ENCODE data around the gene KLRC4.
A peak's percentile ranks its signal among the peaks of the same experiment; 100 is the strongest.

Gene KLRC4

DNA sequence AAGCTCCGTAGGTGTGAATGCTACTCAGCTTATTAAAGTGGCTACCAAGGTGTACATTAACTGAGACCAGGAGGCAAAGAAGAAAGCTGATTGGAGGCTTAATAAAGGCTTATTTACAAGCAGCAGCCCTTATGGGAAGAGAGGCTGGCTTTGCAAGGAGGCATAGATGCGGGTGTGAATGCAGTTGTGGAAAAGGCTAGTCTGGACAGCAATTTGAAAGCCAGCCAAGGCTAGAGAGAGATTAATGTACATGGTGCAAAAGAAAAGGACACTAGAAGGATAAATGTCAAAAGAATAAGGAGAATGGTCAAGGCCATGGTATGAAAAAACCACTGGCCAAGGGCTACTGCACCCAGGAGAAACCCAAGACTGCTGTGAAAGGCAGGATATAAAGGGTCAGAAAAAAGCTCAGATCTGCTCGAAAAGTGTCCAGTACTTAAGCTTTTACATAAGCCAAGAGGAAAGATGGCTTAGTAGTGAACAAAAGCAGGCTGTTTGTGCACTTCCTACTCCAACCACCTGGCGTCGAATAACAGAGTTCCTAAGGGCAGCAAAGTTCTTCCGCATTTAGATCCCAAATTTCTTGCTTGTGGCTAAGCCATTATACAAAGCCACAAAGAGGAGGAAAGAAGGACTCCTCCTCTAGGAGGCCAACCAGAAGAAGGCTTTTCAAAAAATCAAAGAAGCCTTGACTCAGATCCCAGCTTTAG is 43.7 kb downstream of the KLRC4 start:
- peak; percentile 55 for DNase-seq (ENCODE audit: low read depth)
- H3K4me3 ChIP-seq (replicated peaks; ENCODE audit: low read depth, low read length), result peak overlapping the region; percentile 59
- TF ChIP-seq CTCF (IDR thresholded peaks at IDR 0.05; ENCODE audit: low read length, missing control alignments), result peak; percentile 40

- peak overlapping the region; percentile 59 for H3K4me3 ChIP-seq (replicated peaks; ENCODE audit: low read depth, low read length)
- no peak for TF ChIP-seq CTCF (IDR thresholded peaks at IDR 0.05; ENCODE audit: low read length, missing control alignments)
- DNase-seq (ENCODE audit: low read depth), result peak; percentile 86
These were observed 44.5 kb downstream of the KLRC4 start for GRCh38 chr12:10364815-10365622.

DNA sequence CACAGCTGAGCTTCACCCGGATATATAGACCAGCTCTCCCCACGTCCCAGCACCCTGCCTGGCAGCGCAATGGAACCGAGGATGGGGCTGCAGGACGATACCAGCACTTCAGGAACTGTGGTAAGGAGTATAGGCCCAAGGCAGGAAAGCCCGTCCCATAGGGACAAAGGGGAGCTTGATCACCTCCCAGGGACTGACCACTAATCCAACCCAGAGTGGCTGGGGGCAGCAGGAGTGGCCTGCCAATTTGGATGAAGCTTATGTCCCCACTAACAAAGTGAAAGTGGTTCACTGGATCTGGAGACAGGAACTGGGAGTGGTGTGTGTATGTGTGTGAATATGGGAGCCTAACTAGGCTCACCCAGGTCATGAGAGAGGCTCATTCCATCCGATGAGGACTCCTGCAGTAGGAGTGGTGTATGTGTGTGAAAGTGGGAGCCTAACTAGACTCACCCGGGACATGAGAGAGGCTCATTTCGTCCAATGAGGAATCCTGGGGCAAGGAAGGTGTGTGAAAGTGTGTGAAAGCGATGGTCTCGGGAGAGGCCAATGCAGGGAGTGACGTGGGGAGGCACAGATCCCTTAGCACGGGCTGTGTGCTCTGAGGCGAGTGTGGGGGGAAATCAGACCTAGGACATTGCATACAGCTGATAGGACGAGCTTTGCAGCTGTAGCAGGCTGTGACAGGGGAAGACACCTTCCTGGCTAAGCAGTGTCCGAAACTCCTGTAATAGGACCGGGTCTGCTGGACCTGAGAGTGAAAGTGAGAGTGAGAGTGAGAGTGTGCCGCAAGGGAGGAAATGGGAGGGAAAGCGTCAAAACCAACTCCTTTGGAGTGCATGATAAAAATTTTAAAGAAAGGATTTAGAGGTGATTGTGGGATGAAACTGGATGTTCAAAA is 45.4 kb downstream of the KLRC4 start:
- H3K4me3 ChIP-seq (replicated peaks; ENCODE audit: low read depth, low read length), result peak overlapping the region; percentile 59
- peak; percentile 55 for DNase-seq (ENCODE audit: low read depth)
- TF ChIP-seq CTCF (IDR thresholded peaks at IDR 0.05; ENCODE audit: low read length, missing control alignments), result no peak

DNA sequence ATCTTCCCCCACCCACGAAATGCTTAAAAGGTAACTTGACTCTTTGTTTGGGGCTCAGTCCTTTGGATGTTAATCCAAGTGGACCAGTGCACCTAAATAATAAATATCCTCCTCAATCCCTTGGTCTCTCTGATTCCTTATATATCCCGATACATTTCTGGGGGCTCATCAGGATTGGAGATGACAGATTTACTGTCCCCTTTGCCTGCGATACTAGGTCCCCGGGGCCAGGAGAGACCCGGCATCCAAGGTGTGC is 46.0 kb downstream of the KLRC4 start:
- DNase-seq (ENCODE audit: low read depth), result no peak
- no peak for TF ChIP-seq CTCF (IDR thresholded peaks at IDR 0.05; ENCODE audit: low read length, missing control alignments)
- H3K4me3 ChIP-seq (replicated peaks; ENCODE audit: low read depth, low read length), result peak overlapping the region; percentile 59

DNA sequence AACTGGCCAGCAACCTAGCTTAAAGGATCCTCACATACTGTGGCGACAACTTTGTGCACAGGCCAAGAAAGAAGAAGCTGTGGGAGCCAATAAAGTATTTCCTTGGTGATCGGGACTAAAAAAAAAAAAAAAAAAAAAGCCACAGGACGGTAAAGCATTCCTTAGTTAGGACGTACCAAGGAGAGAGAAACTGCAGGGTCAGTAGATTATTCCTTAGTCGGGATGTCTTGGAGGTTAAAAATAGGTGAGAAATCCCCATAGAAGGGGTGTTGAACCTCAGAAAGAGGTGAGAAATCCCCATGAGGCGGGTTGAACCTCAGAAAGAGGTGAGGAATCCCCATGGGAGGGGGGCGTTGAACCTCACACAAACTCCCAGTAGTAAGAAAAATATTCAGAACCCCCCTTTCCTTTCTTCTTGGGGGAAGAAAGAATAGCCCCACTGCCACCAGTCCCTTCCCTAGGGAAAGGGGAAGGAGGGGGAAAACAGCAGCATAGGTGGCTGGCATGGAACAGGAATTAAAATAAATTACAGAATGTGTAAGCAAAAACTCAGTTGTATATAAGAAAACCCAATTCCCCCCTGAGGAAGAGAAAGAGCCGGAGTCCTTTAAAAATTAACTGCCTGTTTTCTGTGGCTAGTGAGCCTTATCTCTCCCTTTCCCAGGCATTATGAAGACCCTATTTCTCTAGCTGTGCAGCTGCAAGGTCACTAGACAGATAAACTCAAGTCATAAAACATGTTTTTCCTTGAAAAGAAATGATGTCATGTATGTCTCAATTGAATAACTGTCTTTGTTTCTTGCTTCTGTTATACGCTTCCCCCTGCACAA is 46.5 kb downstream of the KLRC4 start:
- TF ChIP-seq CTCF (IDR thresholded peaks at IDR 0.05; ENCODE audit: low read length, missing control alignments), result no peak
- H3K4me3 ChIP-seq (replicated peaks; ENCODE audit: low read depth, low read length), result peak overlapping the region; percentile 59
- DNase-seq (ENCODE audit: low read depth), result peak; percentile 23

GRCh38 chr12:10362325-10362724 is 47.2 kb downstream of the KLRC4 start:
- no peak for TF ChIP-seq CTCF (IDR thresholded peaks at IDR 0.05; ENCODE audit: low read length, missing control alignments)
- DNase-seq (ENCODE audit: low read depth), result no peak

More at GRCh38 chr12:10362325-10362724, 47.2 kb downstream of the KLRC4 start:
- H3K4me3 ChIP-seq (replicated peaks; ENCODE audit: low read depth, low read length), result no peak overlapping the region
